Urinary bladder (tissue), 4 donors: ENCODE data around the gene PDHX. TPM values are rescaled to one million over a fixed set of nuclear protein-coding genes. Genes with fewer than 3 reads are reported as not detected.
A peak's percentile ranks its signal among the peaks of the same experiment; 100 is the strongest.
"Not testable (repeated sequence)": the region's sequence is repeated elsewhere in the genome, so short reads cannot be mapped to it uniquely, and the experiment has no call there.

Experiments used
- DNase-seq: peaks from one replicate; pipeline ENCODE4 v3.0.0-alpha.2; 2015; ENCODE audit errors: extremely low spot score
- H3K27ac ChIP-seq: one replicate; pipeline ENCODE4 v1.5.1; 2013; ENCODE audit warnings: low read depth, mild to moderate bottlenecking, moderate library complexity
- H3K36me3 ChIP-seq: one replicate; pipeline ENCODE4 v1.6.1; 2013; ENCODE audit warnings: mild to moderate bottlenecking, moderate library complexity; ENCODE audit not compliant: insufficient read depth
- H3K4me1 ChIP-seq: one replicate; pipeline ENCODE4 v1.6.1; 2013; ENCODE audit warnings: mild to moderate bottlenecking, moderate library complexity; ENCODE audit not compliant: insufficient read depth
- H3K4me3 ChIP-seq: one replicate; pipeline ENCODE4 v1.5.1; 2013; ENCODE audit warnings: low read depth, low read length
- WGBS: extraction: QIAGEN DNeasy Blood & Tissue Kit; methylation state at CpG from one replicate; pipeline ENCODE4 v1.1.7; 2013; 5-methylcytosine and 5-hydroxymethylcytosine counted together
- polyA plus RNA-seq: library from polyadenylated mRNA; stranded (reverse); fragments of 200-250 nt; gene quantifications from one replicate; pipeline ENCODE4 v1.2.3, GENCODE V29; 2013
- total RNA-seq: library from RNA; depleted of rRNA; stranded (reverse); fragments of >200 nt; gene quantifications from one replicate; pipeline ENCODE4 v1.2.3, GENCODE V29; 2014
- donor health status: healthy with polysubstance abuse.
- donor health status: healthy.

PDHX gene
- total and polyA plus RNA-seq, 2 donors = 25.3 to 37.8 TPM

- Histone ChIP-seq H3K36me3 (no peaks in the 10 kb centered on the region), H3K4me3 (no peak overlapping the region), H3K4me1 (no peaks in the 10 kb centered on the region), H3K27ac (no peak overlapping the region)
- 93% methylated on average over 3 of the region's 3 CpGs for WGBS
- no peak for DNase-seq
Measured at GRCh38 chr11:34897171-34897870, 19.1 kb upstream of the PDHX start.

GRCh38 chr11:34898474-34898873 is 17.9 kb upstream of the PDHX start:
- Histone ChIP-seq H3K27ac (no peak overlapping the region), H3K36me3 (no peaks in the 10 kb centered on the region), H3K4me1 (no peaks in the 10 kb centered on the region), H3K4me3 (no peak overlapping the region)
- no peak for DNase-seq
- WGBS = 91% methylated on average over 10 of the region's 10 CpGs

GRCh38 chr11:34899633-34900016 is 16.8 kb upstream of the PDHX start:
- no peak overlapping the region for H3K27ac ChIP-seq
- no peaks in the 10 kb centered on the region for H3K4me1 ChIP-seq
- H3K36me3 ChIP-seq = no peaks in the 10 kb centered on the region
- 97% methylated on average over 5 of the region's 5 CpGs for WGBS
- no peak overlapping the region for H3K4me3 ChIP-seq
- no peak for DNase-seq

- Histone ChIP-seq H3K4me1 (no peaks in the 10 kb centered on the region), H3K4me3 (no peak overlapping the region), H3K36me3 (no peaks in the 10 kb centered on the region), H3K27ac (no peak overlapping the region)
- no peak for DNase-seq
- 89% methylated on average over 3 of the region's 3 CpGs for WGBS
Measured at GRCh38 chr11:34904421-34904955, 11.9 kb upstream of the PDHX start.

GRCh38 chr11:34905666-34906065 is 10.8 kb upstream of the PDHX start:
- WGBS = 94% methylated on average over 7 of the region's 7 CpGs

GRCh38 chr11:34907934-34908593 is 8.4 kb upstream of the PDHX start:
- Histone ChIP-seq H3K4me1 (no peaks in the 10 kb centered on the region), H3K27ac (no peak overlapping the region), H3K4me3 (no peak overlapping the region), H3K36me3 (peaks cover 2% of the 10 kb centered on the region)
- WGBS = 90% methylated on average over 3 of the region's 3 CpGs
- DNase-seq = no peak

More at GRCh38 chr11:34905666-34906065, 10.8 kb upstream of the PDHX start:
- Histone ChIP-seq H3K4me1 (no peaks in the 10 kb centered on the region), H3K27ac (no peak overlapping the region), H3K36me3 (peaks cover under 1% of the 10 kb centered on the region), H3K4me3 (no peak overlapping the region)
- DNase-seq = no peak

- H3K27ac ChIP-seq = no peak overlapping the region
- DNase-seq = no peak
- H3K4me1 ChIP-seq = no peaks in the 10 kb centered on the region
- H3K4me3 ChIP-seq = no peak overlapping the region
- peaks cover 3% of the 10 kb centered on the region for H3K36me3 ChIP-seq
- WGBS = 73% methylated on average over 6 of the region's 6 CpGs
Measured at GRCh38 chr11:34909415-34909814, 7.0 kb upstream of the PDHX start.

GRCh38 chr11:34909955-34910354 is 6.5 kb upstream of the PDHX start:
- no peak for DNase-seq
- H3K36me3 ChIP-seq = peaks cover 3% of the 10 kb centered on the region
- H3K4me3 ChIP-seq = no peak overlapping the region
- no peaks in the 10 kb centered on the region for H3K4me1 ChIP-seq
- no peak overlapping the region for H3K27ac ChIP-seq
- WGBS = 82% methylated on average over 4 of the region's 4 CpGs

- Histone ChIP-seq H3K36me3 (peaks cover 3% of the 10 kb centered on the region), H3K4me1 (no peaks in the 10 kb centered on the region), H3K27ac (no peak overlapping the region), H3K4me3 (no peak overlapping the region)
- DNase-seq = no peak
- WGBS = 98% methylated on average over 1 of the region's 1 CpG
Measured at GRCh38 chr11:34910817-34911216, 5.6 kb upstream of the PDHX start.

GRCh38 chr11:34911676-34912075 is 4.7 kb upstream of the PDHX start:
- DNase-seq = no peak
- Histone ChIP-seq H3K4me1 (no peaks in the 10 kb centered on the region), H3K4me3 (no peak overlapping the region), H3K36me3 (peaks cover 3% of the 10 kb centered on the region), H3K27ac (no peak overlapping the region)
- 82% methylated on average over 2 of the region's 2 CpGs for WGBS

- H3K4me1 ChIP-seq, H3K36me3 ChIP-seq, H3K4me3 ChIP-seq, DNase-seq, H3K27ac ChIP-seq: not testable (repeated sequence)
- WGBS = 97% methylated on average over 10 of the region's 10 CpGs
Measured at GRCh38 chr11:34913556-34913955, 2.9 kb upstream of the PDHX start.

- WGBS = 6% methylated on average over 34 of the region's 34 CpGs
Measured at GRCh38 chr11:34915136-34916014, 1.0 kb upstream of the PDHX start.

More at GRCh38 chr11:34915136-34916014, 1.0 kb upstream of the PDHX start:
- DNase-seq = peak; percentile 28
- Histone ChIP-seq H3K4me1 (no peaks in the 10 kb centered on the region), H3K4me3 (peak overlapping the region; percentile 68), H3K27ac (peak overlapping the region; percentile 90), H3K36me3 (peaks cover 3% of the 10 kb centered on the region)
